HEK293 (cell line): ENCODE data around the gene FREM1.

Experiments used
- CTCF ChIA-PET: fragments of 350-600 bp; formaldehyde crosslinking; extraction: SDS; loops from one replicate; lab custom pipeline; 2021; ENCODE audit warnings: antibody characterized with exemption; lab: Yijun Ruan, JAX
- POLR2A ChIA-PET: fragments of 300-600 bp; formaldehyde crosslinking; extraction: SDS; loops from one replicate; lab custom pipeline; 2020; ENCODE audit warnings: antibody characterized with exemption, inconsistent platforms; lab: Yijun Ruan, JAX
- H3K27ac ChIP-seq: fragments of 200-500 bp; sonication (Bioruptor generic); 2 replicates; pipeline ENCODE4 v1.5.1; 2014; ENCODE audit warnings: low read depth, low read length, control low read depth, inconsistent platforms; ENCODE audit errors: extremely low read depth
- H3K36me3 ChIP-seq, 2 experiments: fragments of 200-500 bp in 1 of 2; sonication (Bioruptor generic) in 1 of 2; 1 replicate in 1 of 2; 2 replicates in 1 of 2; pipeline ENCODE4 v1.5.1; 2014 to 2017; ENCODE audit warnings: inconsistent platforms in 2 of 2, low read length in 2 of 2; ENCODE audit not compliant: control insufficient read depth in 2 of 2, insufficient read depth in 1 of 2
- H3K4me1 ChIP-seq: fragments of 200-500 bp; sonication (Bioruptor generic); 2 replicates; pipeline ENCODE4 v1.5.1; 2014; ENCODE audit warnings: mild to moderate bottlenecking, low read length, inconsistent platforms; ENCODE audit not compliant: control insufficient read depth, insufficient read depth
- H3K4me3 ChIP-seq: 2 replicates; pipeline ENCODE4 v1.5.1; 2011; ENCODE audit warnings: low read depth, mild to moderate bottlenecking, control low read depth, low read length, moderate library complexity
- H3K9me3 ChIP-seq: fragments of 200-500 bp; sonication (Bioruptor generic); 2 replicates; pipeline ENCODE4 v1.5.1; 2014; ENCODE audit warnings: low read depth, low read length, inconsistent platforms; ENCODE audit not compliant: control insufficient read depth, insufficient read depth
- GLIS1 ChIP-seq: fragments of 450-650 bp; formaldehyde crosslinking; IDR thresholded peaks from 2 replicates; pipeline ENCODE4 v1.5.1; 2016; ENCODE audit warnings: missing biosample characterization, missing genetic modification characterization
- KLF8 ChIP-seq: fragments of 450-650 bp; formaldehyde crosslinking; IDR thresholded peaks from 2 replicates; pipeline ENCODE4 v1.5.1; 2016; ENCODE audit warnings: missing biosample characterization, missing genetic modification characterization
- SCRT2 ChIP-seq: fragments of 450-650 bp; formaldehyde crosslinking; IDR thresholded peaks from 2 replicates; pipeline ENCODE4 v1.5.1; 2016; ENCODE audit warnings: missing biosample characterization, missing genetic modification characterization
- SETDB1 ChIP-seq: IDR thresholded peaks from one replicate; pipeline ENCODE4 v1.6.1; 2017; ENCODE audit warnings: mild to moderate bottlenecking, low read length, moderate library complexity, mixed read lengths; ENCODE audit not compliant: insufficient read length
- SP3 ChIP-seq: fragments of 450-650 bp; formaldehyde crosslinking; IDR thresholded peaks from 2 replicates; pipeline ENCODE4 v1.5.1; 2016; ENCODE audit warnings: missing biosample characterization, missing genetic modification characterization
- ZBTB17 ChIP-seq: fragments of 450-650 bp; formaldehyde crosslinking; IDR thresholded peaks from 2 replicates; pipeline ENCODE4 v1.5.1; 2016; ENCODE audit warnings: missing biosample characterization, missing genetic modification characterization
- ZNF112 ChIP-seq: fragments of 450-650 bp; formaldehyde crosslinking; IDR thresholded peaks from 2 replicates; pipeline ENCODE4 v1.5.0; 2017; ENCODE audit warnings: missing biosample characterization, missing genetic modification characterization
- ZNF266 ChIP-seq: fragments of 450-650 bp; formaldehyde crosslinking; IDR thresholded peaks from 2 replicates; pipeline ENCODE4 v1.5.1; 2016; ENCODE audit warnings: missing biosample characterization, missing genetic modification characterization, low read depth
- ZNF274 ChIP-seq, 2 experiments: fragments of 200-500 bp in 1 of 2; fragments of 450-650 bp in 1 of 2; sonication (Bioruptor generic) in 1 of 2; formaldehyde crosslinking in 1 of 2; IDR thresholded peaks; 2 replicates each; pipeline versions ENCODE4 v1.5.1 to v1.6.1; 2014 to 2016; ENCODE audit warnings: borderline replicate concordance in 1 of 2, inconsistent platforms in 1 of 2, low read length in 1 of 2, missing biosample characterization in 1 of 2, missing genetic modification characterization in 1 of 2
- ZNF433 ChIP-seq: fragments of 450-650 bp; formaldehyde crosslinking; IDR thresholded peaks from 2 replicates; pipeline ENCODE4 v1.5.1; 2016; ENCODE audit warnings: missing biosample characterization, missing genetic modification characterization, low read depth
- ZNF560 ChIP-seq: fragments of 450-650 bp; formaldehyde crosslinking; IDR thresholded peaks from 2 replicates; pipeline ENCODE4 v1.5.1; 2017; ENCODE audit warnings: missing biosample characterization, missing genetic modification characterization, borderline replicate concordance
- ZNF623 ChIP-seq: fragments of 450-650 bp; formaldehyde crosslinking; IDR thresholded peaks from 2 replicates; pipeline ENCODE4 v1.5.1; 2016; ENCODE audit warnings: missing biosample characterization, missing genetic modification characterization
- ZNF670 ChIP-seq: fragments of 450-650 bp; formaldehyde crosslinking; IDR thresholded peaks from 2 replicates; pipeline ENCODE4 v1.5.1; 2016; ENCODE audit warnings: missing biosample characterization, missing genetic modification characterization, low read depth
- ZNF677 ChIP-seq: fragments of 450-650 bp; IDR thresholded peaks from 2 replicates; pipeline ENCODE4 v1.5.0; 2018; ENCODE audit warnings: missing biosample characterization, mild to moderate bottlenecking, missing genetic modification characterization, moderate library complexity
- ZNF768 ChIP-seq: fragments of 450-650 bp; formaldehyde crosslinking; IDR thresholded peaks from 2 replicates; pipeline ENCODE4 v1.5.1; 2018; ENCODE audit warnings: missing biosample characterization, mild to moderate bottlenecking, missing genetic modification characterization
- ZNF777 ChIP-seq: fragments of 450-650 bp; formaldehyde crosslinking; IDR thresholded peaks from 2 replicates; pipeline ENCODE4 v1.5.1; 2017; ENCODE audit warnings: missing biosample characterization, missing genetic modification characterization, borderline replicate concordance
- ZSCAN30 ChIP-seq: fragments of 450-650 bp; IDR thresholded peaks from 2 replicates; pipeline ENCODE4 v1.5.1; 2018; ENCODE audit warnings: missing biosample characterization, mild to moderate bottlenecking, missing genetic modification characterization, moderate library complexity
- TF ChIP-seq, protein P1 (sequence below): fragments of 450-650 bp; formaldehyde crosslinking; IDR thresholded peaks from 2 replicates; pipeline ENCODE4 v1.5.1; 2017; ENCODE audit warnings: missing biosample characterization, missing genetic modification characterization
- TF ChIP-seq, protein P2 (sequence below): fragments of 450-650 bp; formaldehyde crosslinking; IDR thresholded peaks from 2 replicates; pipeline ENCODE4 v1.5.0; 2017; ENCODE audit warnings: missing biosample characterization, missing genetic modification characterization, borderline replicate concordance
- TF ChIP-seq, protein P3 (sequence below): sonication (generic); formaldehyde crosslinking; IDR thresholded peaks from 2 replicates; pipeline ENCODE4 v1.8.1; 2022; ENCODE audit warnings: mild to moderate bottlenecking, moderate library complexity, missing genetic modification reagents
- TF ChIP-seq, protein P4 (sequence below): fragments of 450-650 bp; formaldehyde crosslinking; IDR thresholded peaks from 2 replicates; pipeline ENCODE4 v1.5.1; 2016; ENCODE audit warnings: missing biosample characterization, missing genetic modification characterization
- TF ChIP-seq, protein P5 (sequence below): fragments of 450-650 bp; formaldehyde crosslinking; IDR thresholded peaks from 2 replicates; pipeline ENCODE4 v1.5.1; 2016; ENCODE audit warnings: missing biosample characterization, missing genetic modification characterization, low read depth

FREM1 gene

DNA sequence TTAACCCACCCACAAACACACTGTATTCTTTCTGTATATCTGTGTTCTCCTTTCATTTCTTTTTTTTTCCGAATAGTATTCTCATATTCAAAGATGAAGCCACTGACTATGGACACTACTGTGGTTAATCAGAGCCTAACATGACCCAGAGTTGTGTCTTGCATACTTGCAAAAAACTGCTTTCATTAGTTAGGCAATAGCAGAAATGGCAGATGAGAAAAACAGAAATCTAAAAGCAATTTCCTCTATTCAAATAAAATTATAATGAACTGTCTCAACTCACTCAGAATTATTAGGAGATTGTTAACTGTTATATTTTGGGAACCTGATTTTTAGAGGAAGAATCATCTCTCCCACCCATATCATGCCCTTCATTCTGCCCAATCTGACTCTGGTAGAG is 45.9 kb downstream of the FREM1 start:
- H3K4me1 ChIP-seq, result no peaks in the 10 kb centered on the region
- TF ChIP-seq, protein P1, sequence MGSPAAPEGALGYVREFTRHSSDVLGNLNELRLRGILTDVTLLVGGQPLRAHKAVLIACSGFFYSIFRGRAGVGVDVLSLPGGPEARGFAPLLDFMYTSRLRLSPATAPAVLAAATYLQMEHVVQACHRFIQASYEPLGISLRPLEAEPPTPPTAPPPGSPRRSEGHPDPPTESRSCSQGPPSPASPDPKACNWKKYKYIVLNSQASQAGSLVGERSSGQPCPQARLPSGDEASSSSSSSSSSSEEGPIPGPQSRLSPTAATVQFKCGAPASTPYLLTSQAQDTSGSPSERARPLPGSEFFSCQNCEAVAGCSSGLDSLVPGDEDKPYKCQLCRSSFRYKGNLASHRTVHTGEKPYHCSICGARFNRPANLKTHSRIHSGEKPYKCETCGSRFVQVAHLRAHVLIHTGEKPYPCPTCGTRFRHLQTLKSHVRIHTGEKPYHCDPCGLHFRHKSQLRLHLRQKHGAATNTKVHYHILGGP (tag by site-specific recombination), result no peak
- TF ChIP-seq SETDB1 (no peak), ZBTB17 (no peak), ZNF768 (no peak), ZNF112 (tag by site-specific recombination) (no peak), ZNF623 (tag by site-specific recombination) (no peak)
- TF ChIP-seq, protein P2, sequence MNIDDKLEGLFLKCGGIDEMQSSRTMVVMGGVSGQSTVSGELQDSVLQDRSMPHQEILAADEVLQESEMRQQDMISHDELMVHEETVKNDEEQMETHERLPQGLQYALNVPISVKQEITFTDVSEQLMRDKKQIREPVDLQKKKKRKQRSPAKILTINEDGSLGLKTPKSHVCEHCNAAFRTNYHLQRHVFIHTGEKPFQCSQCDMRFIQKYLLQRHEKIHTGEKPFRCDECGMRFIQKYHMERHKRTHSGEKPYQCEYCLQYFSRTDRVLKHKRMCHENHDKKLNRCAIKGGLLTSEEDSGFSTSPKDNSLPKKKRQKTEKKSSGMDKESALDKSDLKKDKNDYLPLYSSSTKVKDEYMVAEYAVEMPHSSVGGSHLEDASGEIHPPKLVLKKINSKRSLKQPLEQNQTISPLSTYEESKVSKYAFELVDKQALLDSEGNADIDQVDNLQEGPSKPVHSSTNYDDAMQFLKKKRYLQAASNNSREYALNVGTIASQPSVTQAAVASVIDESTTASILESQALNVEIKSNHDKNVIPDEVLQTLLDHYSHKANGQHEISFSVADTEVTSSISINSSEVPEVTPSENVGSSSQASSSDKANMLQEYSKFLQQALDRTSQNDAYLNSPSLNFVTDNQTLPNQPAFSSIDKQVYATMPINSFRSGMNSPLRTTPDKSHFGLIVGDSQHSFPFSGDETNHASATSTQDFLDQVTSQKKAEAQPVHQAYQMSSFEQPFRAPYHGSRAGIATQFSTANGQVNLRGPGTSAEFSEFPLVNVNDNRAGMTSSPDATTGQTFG (tag by site-specific recombination), result no peak
- TF ChIP-seq, protein P3, sequence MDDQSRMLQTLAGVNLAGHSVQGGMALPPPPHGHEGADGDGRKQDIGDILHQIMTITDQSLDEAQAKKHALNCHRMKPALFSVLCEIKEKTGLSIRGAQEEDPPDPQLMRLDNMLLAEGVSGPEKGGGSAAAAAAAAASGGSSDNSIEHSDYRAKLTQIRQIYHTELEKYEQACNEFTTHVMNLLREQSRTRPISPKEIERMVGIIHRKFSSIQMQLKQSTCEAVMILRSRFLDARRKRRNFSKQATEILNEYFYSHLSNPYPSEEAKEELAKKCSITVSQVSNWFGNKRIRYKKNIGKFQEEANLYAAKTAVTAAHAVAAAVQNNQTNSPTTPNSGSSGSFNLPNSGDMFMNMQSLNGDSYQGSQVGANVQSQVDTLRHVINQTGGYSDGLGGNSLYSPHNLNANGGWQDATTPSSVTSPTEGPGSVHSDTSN (CRISPR knock-in tag), result no peak
- ChIA-PET POLR2A (no interaction called here), CTCF (interaction anchor here (0.6 to 2.3 kb wide), 3 partner anchors 18 to 240 kb away, joined by 3 to 7 read pairs (median 5); no protein-coding TSS in a partner anchor)
- no peak overlapping the region for H3K27ac ChIP-seq
- H3K36me3 ChIP-seq, result no peaks in the 10 kb centered on the region
- no peaks in the 10 kb centered on the region for H3K9me3 ChIP-seq
- H3K4me3 ChIP-seq, result no peak overlapping the region

DNA sequence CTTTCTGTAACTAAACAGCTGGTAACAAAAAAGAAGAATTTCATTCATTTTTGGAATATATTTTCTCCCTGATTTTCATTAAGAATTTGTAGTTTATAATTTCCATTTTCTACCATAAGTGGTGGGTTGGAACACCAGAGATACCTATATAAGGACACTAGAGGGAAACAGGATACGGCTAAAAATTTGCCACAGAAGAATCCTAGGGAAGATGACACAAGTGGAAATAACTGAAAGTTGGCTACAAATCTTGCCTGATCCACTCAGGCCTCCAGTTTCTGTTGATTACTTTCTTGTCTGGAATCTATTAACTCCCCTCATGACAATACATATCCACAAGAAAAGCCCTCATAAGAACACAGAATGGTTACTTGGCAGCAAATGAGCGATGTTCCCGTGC is 46.8 kb downstream of the FREM1 start:
- CTCF ChIA-PET, result interaction anchor here (0.6 to 2.3 kb wide), 2 partner anchors 17 to 73 kb away, joined by 3 to 7 read pairs; no protein-coding TSS in a partner anchor
- Histone ChIP-seq H3K27ac (no peak overlapping the region), H3K9me3 (no peaks in the 10 kb centered on the region), H3K36me3 (no peaks in the 10 kb centered on the region), H3K4me3 (no peak overlapping the region), H3K4me1 (no peaks in the 10 kb centered on the region)
- POLR2A ChIA-PET, result no interaction called here
- TF ChIP-seq, protein P4, sequence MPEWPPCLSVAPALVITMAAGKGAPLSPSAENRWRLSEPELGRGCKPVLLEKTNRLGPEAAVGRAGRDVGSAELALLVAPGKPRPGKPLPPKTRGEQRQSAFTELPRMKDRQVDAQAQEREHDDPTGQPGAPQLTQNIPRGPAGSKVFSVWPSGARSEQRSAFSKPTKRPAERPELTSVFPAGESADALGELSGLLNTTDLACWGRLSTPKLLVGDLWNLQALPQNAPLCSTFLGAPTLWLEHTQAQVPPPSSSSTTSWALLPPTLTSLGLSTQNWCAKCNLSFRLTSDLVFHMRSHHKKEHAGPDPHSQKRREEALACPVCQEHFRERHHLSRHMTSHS (tag by site-specific recombination), result no peak
- TF ChIP-seq ZNF777 (tag by site-specific recombination), result no peak
- TF ChIP-seq ZNF274 (IDR thresholded peaks at IDR 0.05; ENCODE audit: low read length), result no peak
- no peak for TF ChIP-seq ZNF274 (tag by site-specific recombination; IDR thresholded peaks at IDR 0.05; ENCODE audit: borderline replicate concordance)
- no peak for TF ChIP-seq ZNF560 (tag by site-specific recombination)
- no peak for TF ChIP-seq SP3 (tag by site-specific recombination)
- TF ChIP-seq, protein P5, sequence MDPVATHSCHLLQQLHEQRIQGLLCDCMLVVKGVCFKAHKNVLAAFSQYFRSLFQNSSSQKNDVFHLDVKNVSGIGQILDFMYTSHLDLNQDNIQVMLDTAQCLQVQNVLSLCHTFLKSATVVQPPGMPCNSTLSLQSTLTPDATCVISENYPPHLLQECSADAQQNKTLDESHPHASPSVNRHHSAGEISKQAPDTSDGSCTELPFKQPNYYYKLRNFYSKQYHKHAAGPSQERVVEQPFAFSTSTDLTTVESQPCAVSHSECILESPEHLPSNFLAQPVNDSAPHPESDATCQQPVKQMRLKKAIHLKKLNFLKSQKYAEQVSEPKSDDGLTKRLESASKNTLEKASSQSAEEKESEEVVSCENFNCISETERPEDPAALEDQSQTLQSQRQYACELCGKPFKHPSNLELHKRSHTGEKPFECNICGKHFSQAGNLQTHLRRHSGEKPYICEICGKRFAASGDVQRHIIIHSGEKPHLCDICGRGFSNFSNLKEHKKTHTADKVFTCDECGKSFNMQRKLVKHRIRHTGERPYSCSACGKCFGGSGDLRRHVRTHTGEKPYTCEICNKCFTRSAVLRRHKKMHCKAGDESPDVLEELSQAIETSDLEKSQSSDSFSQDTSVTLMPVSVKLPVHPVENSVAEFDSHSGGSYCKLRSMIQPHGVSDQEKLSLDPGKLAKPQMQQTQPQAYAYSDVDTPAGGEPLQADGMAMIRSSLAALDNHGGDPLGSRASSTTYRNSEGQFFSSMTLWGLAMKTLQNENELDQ (tag by site-specific recombination), result no peak
- no peak for TF ChIP-seq ZNF677 (tag by site-specific recombination)
- no peak for TF ChIP-seq GLIS1 (tag by site-specific recombination)
- no peak for TF ChIP-seq ZNF266
- TF ChIP-seq ZSCAN30, result no peak
- no peak for TF ChIP-seq ZNF670 (tag by site-specific recombination)
- TF ChIP-seq KLF8 (tag by site-specific recombination), result no peak
- no peak for TF ChIP-seq SCRT2 (tag by site-specific recombination)
- no peak for TF ChIP-seq ZNF433 (tag by site-specific recombination)
